Neural crest cell (in vitro differentiated cells): ENCODE results near the gene FHDC1. TPM values are rescaled to one million over a fixed set of nuclear protein-coding genes. Genes with fewer than 3 reads are reported as not detected.
A peak's percentile ranks its signal among the peaks of the same experiment; 100 is the strongest.

Source experiments
- DNase-seq: peaks from one replicate; pipeline ENCODE4 v3.0.0; 2021; ENCODE audit warnings: low read depth, mixed read lengths, low spot score
- H3K27ac Mint-ChIP-seq: one replicate; pipeline ENCODE4 v1.8.0; 2021; ENCODE audit warnings: mild to moderate bottlenecking, mixed read lengths; ENCODE audit not compliant: unreplicated experiment
- H3K27me3 Mint-ChIP-seq: 2 replicates; pipeline ENCODE4 v1.8.0; 2021; ENCODE audit warnings: low read depth, mild to moderate bottlenecking, mixed read lengths
- H3K36me3 Mint-ChIP-seq: 2 replicates; pipeline ENCODE4 v1.8.0; 2021; ENCODE audit warnings: low read depth, mild to moderate bottlenecking, mixed read lengths
- H3K4me1 Mint-ChIP-seq: 2 replicates; pipeline ENCODE4 v1.8.0; 2021; ENCODE audit warnings: mixed read lengths
- H3K4me3 Mint-ChIP-seq: one replicate; pipeline ENCODE4 v1.8.0; 2021; ENCODE audit warnings: mild to moderate bottlenecking, mixed read lengths
- H3K9me3 Mint-ChIP-seq: 2 replicates; pipeline ENCODE4 v1.8.0; 2021; ENCODE audit warnings: mixed read lengths
- CTCF ChIP-seq: fragments of 200-600 bp; sonication (generic); conservative IDR thresholded peaks from 2 replicates; pipeline ENCODE4 v1.5.0; 2021; ENCODE audit warnings: antibody characterized with exemption, mild to moderate bottlenecking
- total RNA-seq: library from RNA; stranded (reverse); gene quantifications from 2 replicates; pipeline ENCODE4 v1.2.1, GENCODE V29; 2021

FHDC1 gene
- total RNA-seq, 1 donor from 2014 or later, result 52.0 TPM

DNA sequence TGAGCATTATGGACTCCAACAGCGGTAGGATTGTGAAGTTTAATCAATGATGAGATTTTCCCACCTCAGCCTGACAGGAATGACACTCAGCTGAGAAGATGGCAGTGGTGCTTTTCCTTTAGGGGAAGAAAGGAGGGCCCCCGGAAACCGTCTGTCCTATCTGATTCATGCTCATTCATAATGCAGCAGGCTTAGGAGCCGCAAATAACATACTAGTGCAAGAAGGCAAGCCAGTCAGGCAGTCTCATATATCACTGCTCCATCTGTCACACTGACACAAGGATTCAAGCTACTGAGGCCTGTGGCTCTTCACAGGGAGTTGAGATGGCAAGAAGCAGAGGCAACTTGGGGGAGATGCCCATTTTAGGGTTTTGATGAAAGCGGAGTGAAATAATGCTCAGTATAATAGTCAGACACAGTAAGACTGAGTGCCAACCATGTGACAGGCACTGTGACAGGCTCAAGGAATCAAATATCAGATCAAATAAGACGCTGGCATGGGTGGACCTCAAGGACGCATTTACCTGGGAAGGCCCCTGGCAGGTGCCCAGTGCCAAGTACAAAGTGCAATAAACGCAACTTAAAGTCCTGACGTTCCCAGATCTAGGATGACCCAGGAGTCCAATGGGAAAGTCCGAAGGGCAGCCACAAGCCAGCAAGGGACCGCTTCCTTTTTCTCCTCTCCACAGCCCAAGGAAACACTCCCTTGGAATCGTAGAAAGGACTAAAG, 63.4 kb downstream of the FHDC1 start:
- no peak for TF ChIP-seq CTCF
- no peaks in the 10 kb centered on the region for H3K36me3 Mint-ChIP-seq
- H3K9me3 Mint-ChIP-seq, result no peaks in the 10 kb centered on the region
- no peak for DNase-seq
- H3K27me3 Mint-ChIP-seq, result no peaks in the 10 kb centered on the region
- no peak overlapping the region for H3K27ac Mint-ChIP-seq
- no peak overlapping the region for H3K4me3 Mint-ChIP-seq
- H3K4me1 Mint-ChIP-seq, result peaks cover 42% of the 10 kb centered on the region

DNA sequence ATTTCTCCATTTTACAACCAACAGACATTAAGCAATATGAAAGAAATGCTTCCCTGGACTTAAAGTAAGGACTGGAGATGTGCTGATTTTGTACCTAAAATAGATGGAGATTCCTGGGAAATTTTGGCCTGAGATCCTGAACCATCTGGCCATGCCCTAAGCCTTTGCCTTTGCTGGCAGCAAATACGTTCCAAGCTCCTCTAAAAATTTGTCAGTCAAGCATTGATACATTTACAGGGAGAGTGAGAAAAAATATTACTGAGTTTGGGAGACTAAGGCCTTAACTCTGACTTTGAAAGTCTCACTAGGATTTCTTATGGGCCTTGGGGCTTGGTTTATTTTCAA, 63.9 kb downstream of the FHDC1 start:
- H3K4me1 Mint-ChIP-seq, result peaks cover 46% of the 10 kb centered on the region
- no peak overlapping the region for H3K27ac Mint-ChIP-seq
- H3K4me3 Mint-ChIP-seq, result no peak overlapping the region
- no peaks in the 10 kb centered on the region for H3K27me3 Mint-ChIP-seq
- TF ChIP-seq CTCF, result no peak
- no peak for DNase-seq
- no peaks in the 10 kb centered on the region for H3K36me3 Mint-ChIP-seq
- no peaks in the 10 kb centered on the region for H3K9me3 Mint-ChIP-seq

GRCh38 chr4:153001626-153002025, 65.5 kb downstream of the FHDC1 start:
- H3K9me3 Mint-ChIP-seq, result no peaks in the 10 kb centered on the region
- H3K36me3 Mint-ChIP-seq, result no peaks in the 10 kb centered on the region
- no peak overlapping the region for H3K4me3 Mint-ChIP-seq
- no peak for DNase-seq
- H3K27me3 Mint-ChIP-seq, result no peaks in the 10 kb centered on the region
- H3K4me1 Mint-ChIP-seq, result peaks cover 43% of the 10 kb centered on the region
- H3K27ac Mint-ChIP-seq, result peak overlapping the region; percentile 68
- TF ChIP-seq CTCF, result no peak

GRCh38 chr4:153002110-153002509, 66.0 kb downstream of the FHDC1 start:
- Mint-ChIP-seq H3K27me3 (no peaks in the 10 kb centered on the region), H3K36me3 (no peaks in the 10 kb centered on the region), H3K27ac (peak overlapping the region; percentile 55), H3K9me3 (no peaks in the 10 kb centered on the region), H3K4me3 (no peak overlapping the region), H3K4me1 (peaks cover 39% of the 10 kb centered on the region)
- TF ChIP-seq CTCF, result no peak
- DNase-seq, result no peak

- H3K9me3 Mint-ChIP-seq, result no peaks in the 10 kb centered on the region
- H3K27ac Mint-ChIP-seq, result no peak overlapping the region
- H3K4me1 Mint-ChIP-seq, result peaks cover 38% of the 10 kb centered on the region
- no peaks in the 10 kb centered on the region for H3K27me3 Mint-ChIP-seq
- H3K36me3 Mint-ChIP-seq, result no peaks in the 10 kb centered on the region
- DNase-seq, result no peak
- TF ChIP-seq CTCF, result no peak
- no peak overlapping the region for H3K4me3 Mint-ChIP-seq
These were observed 68.1 kb downstream of the FHDC1 start for GRCh38 chr4:153004081-153004850.
